Ammon's horn (tissue), 1 donor: ENCODE data around the gene LDB3.

Experiments
- DNase-seq: peaks from one replicate; pipeline ENCODE4 v3.0.0-alpha.2; 2016; ENCODE audit warnings: low spot score

The LDB3 gene

GRCh38 chr10:86651631-86652331 is 16.5 kb upstream of the LDB3 start:
- no peak for DNase-seq

GRCh38 chr10:86652361-86653202 is 15.7 kb upstream of the LDB3 start:
- no peak for DNase-seq

GRCh38 chr10:86653379-86653778 is 14.9 kb upstream of the LDB3 start:
- no peak for DNase-seq

GRCh38 chr10:86653987-86654386 is 14.3 kb upstream of the LDB3 start:
- DNase-seq: no peak

GRCh38 chr10:86654411-86655172 is 13.7 kb upstream of the LDB3 start, which contains the start of gene OPN4:
Gene OPN4 (plus strand): TSS chr10:86654547. CDS start chr10:86654784, 237 bp downstream.
- no peak for DNase-seq

- DNase-seq: no peak
These were observed 13.2 kb upstream of the LDB3 start for GRCh38 chr10:86655173-86655540.

GRCh38 chr10:86655596-86655995 is 12.7 kb upstream of the LDB3 start:
- DNase-seq: no peak

- no peak for DNase-seq
These were observed 11.3 kb upstream of the LDB3 start for GRCh38 chr10:86657011-86657395.

GRCh38 chr10:86657396-86658011 is 10.8 kb upstream of the LDB3 start:
- no peak for DNase-seq

GRCh38 chr10:86658261-86658741 is 10.0 kb upstream of the LDB3 start:
- DNase-seq: no peak

- no peak for DNase-seq
These were observed 9.6 kb upstream of the LDB3 start for GRCh38 chr10:86658751-86659150.

- no peak for DNase-seq
These were observed 9.1 kb upstream of the LDB3 start for GRCh38 chr10:86659161-86659691.

- no peak for DNase-seq
These were observed 8.4 kb upstream of the LDB3 start for GRCh38 chr10:86659721-86660453.

GRCh38 chr10:86661161-86662025 is 6.9 kb upstream of the LDB3 start:
- no peak for DNase-seq

GRCh38 chr10:86662186-86663045 is 5.9 kb upstream of the LDB3 start:
- no peak for DNase-seq

- no peak for DNase-seq
These were observed 5.3 kb upstream of the LDB3 start for GRCh38 chr10:86663046-86663345.

- DNase-seq: no peak
These were observed 4.6 kb upstream of the LDB3 start for GRCh38 chr10:86663576-86664339.
